ENCODE results near the gene SAMD3. TPM values are rescaled to one million over a fixed set of nuclear protein-coding genes. Genes with fewer than 3 reads are reported as not detected.

SAMD3 gene
- total and polyA plus RNA-seq, 2 of the 13 experiments (the other 11 are each of a cell fraction or from before 2014, with no cell fraction given): not detected

DNA sequence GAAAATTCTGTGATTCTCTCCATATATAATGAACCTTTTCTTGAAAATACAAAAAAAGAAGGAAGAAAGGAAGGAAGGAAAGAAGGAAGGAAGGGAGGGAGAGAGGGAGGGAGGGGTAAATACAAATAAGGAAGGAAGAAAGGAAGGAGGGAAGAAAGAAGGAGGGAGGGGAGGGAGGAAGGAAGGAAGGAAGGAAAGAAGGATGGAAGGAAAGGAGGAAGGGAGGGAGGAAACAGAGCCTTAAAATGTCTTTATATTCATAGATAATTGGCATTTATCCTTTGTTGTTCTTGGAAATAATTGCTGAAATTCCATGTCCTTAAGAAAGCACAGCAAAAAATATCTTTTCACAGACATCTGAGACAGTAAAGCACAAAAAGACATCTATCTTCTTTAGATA, 40.3 kb downstream of the SAMD3 start:
- Histone ChIP-seq H3K79me2 (ENCODE audit: insufficient read depth, low read length) (no peaks in the 10 kb centered on the region), H3K4me2 (ENCODE audit: low read depth, low read length) (no peak overlapping the region), H4K20me1 (ENCODE audit: insufficient read depth, low read length) (no peaks in the 10 kb centered on the region), H3K27ac (ENCODE audit: extremely low read length, insufficient read depth, low read length) (no peak overlapping the region), H3K9ac (ENCODE audit: insufficient read depth, low read depth, low read length) (no peak overlapping the region), H3K27me3 (ENCODE audit: control insufficient read depth in 1 of 2, insufficient read depth in 2 of 2, low read length in 2 of 2) (no peaks in the 10 kb centered on the region), H3K4me3 (replicated peaks in 1 of 3; ENCODE audit: insufficient read depth in 1 of 3, low read depth in 2 of 3, low read length in 3 of 3) (no peak overlapping the region), H3K4me1 (ENCODE audit: insufficient read depth, low read length) (no peaks in the 10 kb centered on the region), H2AFZ (ENCODE audit: low read length) (no peak overlapping the region), H3K9me3 (ENCODE audit: low read length) (no peaks in the 10 kb centered on the region), H3K36me3 (replicated peaks in 1 of 2; ENCODE audit: control insufficient read depth in 1 of 2, insufficient read depth in 2 of 2, low read length in 2 of 2) (no peaks in the 10 kb centered on the region)
- no TSS peak for BruUV-seq (replicated peaks)
- ChIA-PET CTCF (ENCODE audit: low intra/inter-chr PET ratio, low total read pairs) (no interaction called here), POLR2A (no interaction called here)
- intact Hi-C loops (cut with micrococcal nuclease; ENCODE audit: unreplicated experiment): no loop called here
- no peak for ATAC-seq
- FAIRE-seq: no peak
- TF ChIP-seq PCBP1 (IDR thresholded peaks at IDR 0.05; ENCODE audit: borderline replicate concordance, low read depth, low read length) (0 out of 2 replicates have a peak, but pooled peaks have one; percentile 59), HNRNPK (IDR thresholded peaks at IDR 0.05; ENCODE audit: low read depth, low read length, poor library complexity, severe bottlenecking) (peak; percentile 79), ZNF720 (CRISPR knock-in tag; IDR thresholded peaks at IDR 0.05) (no peak)
- in situ Hi-C loops (cut with HindIII; ENCODE audit: extremely low pct_ligation_motif_present, low pct_unique_long_range_greater_than_20kb): no loop called here
- DNase-seq (ENCODE audit: low spot score): no peak

DNA sequence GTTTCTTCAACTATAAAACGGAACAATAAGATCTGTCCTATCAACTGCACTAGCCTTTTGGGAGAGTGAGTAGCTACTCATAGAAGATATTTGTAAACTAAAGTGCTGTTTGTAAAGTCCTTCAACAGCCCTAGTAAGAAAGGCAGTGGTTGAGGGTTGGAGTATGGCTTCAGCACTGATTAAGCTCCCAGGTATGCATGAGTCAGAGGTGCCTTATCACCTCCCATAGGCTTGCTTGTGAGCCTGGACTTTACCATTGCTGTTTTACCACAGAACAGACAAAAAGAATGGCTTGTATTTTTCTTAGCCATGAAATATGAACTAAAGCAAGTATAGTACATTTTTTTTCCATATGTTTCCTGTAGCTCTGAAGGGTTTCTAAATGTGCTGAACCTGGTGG, 44.1 kb downstream of the SAMD3 start:
- no peak for FAIRE-seq
- peak; percentile 39 for DNase-seq (ENCODE audit: low spot score)
- ATAC-seq: peak; percentile 83
- H3K36me3 ChIP-seq (replicated peaks in 1 of 2; ENCODE audit: control insufficient read depth in 1 of 2, insufficient read depth in 2 of 2, low read length in 2 of 2): no peaks in the 10 kb centered on the region
- intact Hi-C loops (cut with micrococcal nuclease; ENCODE audit: unreplicated experiment): no loop called here
- in situ Hi-C loops (cut with HindIII; ENCODE audit: extremely low pct_ligation_motif_present, low pct_unique_long_range_greater_than_20kb): no loop called here
- H3K4me2 ChIP-seq (ENCODE audit: low read depth, low read length): no peak overlapping the region
- H3K27ac ChIP-seq (ENCODE audit: extremely low read length, insufficient read depth, low read length): no peak overlapping the region
- H3K4me3 ChIP-seq (replicated peaks in 1 of 3; ENCODE audit: insufficient read depth in 1 of 3, low read depth in 2 of 3, low read length in 3 of 3): no peak overlapping the region
- no peaks in the 10 kb centered on the region for H3K79me2 ChIP-seq (ENCODE audit: insufficient read depth, low read length)
- no peaks in the 10 kb centered on the region for H3K9me3 ChIP-seq (ENCODE audit: low read length)
- ChIA-PET CTCF (ENCODE audit: low intra/inter-chr PET ratio, low total read pairs) (no interaction called here), POLR2A (no interaction called here)
- H3K9ac ChIP-seq (ENCODE audit: insufficient read depth, low read depth, low read length): no peak overlapping the region
- 41% methylated on average over 1 of the region's 1 CpG for WGBS (ENCODE audit: low lambda C conversion rate)
- H4K20me1 ChIP-seq (ENCODE audit: insufficient read depth, low read length): no peaks in the 10 kb centered on the region
- no peaks in the 10 kb centered on the region for H3K4me1 ChIP-seq (ENCODE audit: insufficient read depth, low read length)
- no TSS peak for BruUV-seq (replicated peaks)
- H3K27me3 ChIP-seq (ENCODE audit: control insufficient read depth in 1 of 2, insufficient read depth in 2 of 2, low read length in 2 of 2): no peaks in the 10 kb centered on the region; a peak in 2 of 5 replicates
- H2AFZ ChIP-seq (ENCODE audit: low read length): no peak overlapping the region
- no peak for TF ChIP-seq NR1H2 (CRISPR knock-in tag; IDR thresholded peaks at IDR 0.05; ENCODE audit: borderline replicate concordance, low read depth)
- no peak for TF ChIP-seq ZNF75D (CRISPR knock-in tag; IDR thresholded peaks at IDR 0.05; ENCODE audit: borderline replicate concordance)
- no peak for TF ChIP-seq ZSCAN20 (CRISPR knock-in tag; IDR thresholded peaks at IDR 0.05; ENCODE audit: borderline replicate concordance)
- TF ChIP-seq ZNF572 (CRISPR knock-in tag; IDR thresholded peaks at IDR 0.05): no peak
- TF ChIP-seq PLRG1 (conservative IDR thresholded peaks at IDR 0.05): no peak
- no peak for TF ChIP-seq SETDB1 (CRISPR knock-in tag; IDR thresholded peaks at IDR 0.05; ENCODE audit: borderline replicate concordance)
- TF ChIP-seq, protein P1, sequence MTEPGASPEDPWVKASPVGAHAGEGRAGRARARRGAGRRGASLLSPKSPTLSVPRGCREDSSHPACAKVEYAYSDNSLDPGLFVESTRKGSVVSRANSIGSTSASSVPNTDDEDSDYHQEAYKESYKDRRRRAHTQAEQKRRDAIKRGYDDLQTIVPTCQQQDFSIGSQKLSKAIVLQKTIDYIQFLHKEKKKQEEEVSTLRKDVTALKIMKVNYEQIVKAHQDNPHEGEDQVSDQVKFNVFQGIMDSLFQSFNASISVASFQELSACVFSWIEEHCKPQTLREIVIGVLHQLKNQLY (CRISPR knock-in tag; IDR thresholded peaks at IDR 0.05): no peak
- TF ChIP-seq FOSL2 (CRISPR knock-in tag; IDR thresholded peaks at IDR 0.05): peak; percentile 90
- TF ChIP-seq ZNF777 (CRISPR knock-in tag; IDR thresholded peaks at IDR 0.05): no peak
- TF ChIP-seq ATF1 (CRISPR knock-in tag; IDR thresholded peaks at IDR 0.05): no peak
- no peak for TF ChIP-seq SOX13 (IDR thresholded peaks at IDR 0.05)
- no peak for TF ChIP-seq SOX13 (CRISPR knock-in tag; conservative IDR thresholded peaks at IDR 0.05 in 1 of 2, IDR thresholded peaks at IDR 0.05 in 1 of 2)
- peak; percentile 74 for TF ChIP-seq TEAD3 (CRISPR knock-in tag; optimal IDR thresholded peaks at IDR 0.05; ENCODE audit: borderline replicate concordance)
- TF ChIP-seq PHF21A (CRISPR knock-in tag; IDR thresholded peaks at IDR 0.05): no peak
- peak; percentile 37; the same call in 1 of the 2 replicates for TF ChIP-seq FOSL1 (CRISPR knock-in tag; IDR thresholded peaks at IDR 0.05; ENCODE audit: borderline replicate concordance)
- no peak for TF ChIP-seq CBFB (CRISPR knock-in tag; IDR thresholded peaks at IDR 0.05)
- no peak for TF ChIP-seq ZNF839 (CRISPR knock-in tag; IDR thresholded peaks at IDR 0.05; ENCODE audit: borderline replicate concordance)
- 0 out of 2 replicates have a peak, but pooled peaks have one; percentile 27 for TF ChIP-seq ZKSCAN8 (CRISPR knock-in tag; IDR thresholded peaks at IDR 0.05; ENCODE audit: borderline replicate concordance)
